SJSA1 (cell line): ENCODE measurements around the gene MYBPH. TPM values are rescaled to one million over a fixed set of nuclear protein-coding genes. Genes with fewer than 3 reads are reported as not detected.

Source experiments
- DNase-seq, 2 experiments: peaks; one replicate each; pipeline ENCODE4 v3.0.0-alpha.2; 2015 to 2020; ENCODE audit warnings: low spot score in 2 of 2, low read depth in 1 of 2
- H3K27ac ChIP-seq: fragments of 250-450 bp; sonication (Bioruptor Pico); 2 replicates; pipeline ENCODE4 v1.5.1; 2020; ENCODE audit warnings: mild to moderate bottlenecking, moderate library complexity
- H3K27me3 ChIP-seq: fragments of 250-450 bp; sonication (Bioruptor Pico); replicated peaks from 2 replicates; pipeline ENCODE4 v1.5.1; 2020; ENCODE audit warnings: mild to moderate bottlenecking, moderate library complexity
- H3K36me3 ChIP-seq: fragments of 250-450 bp; sonication (Bioruptor Pico); 2 replicates; pipeline ENCODE4 v1.5.1; 2020; ENCODE audit warnings: mild to moderate bottlenecking
- H3K4me1 ChIP-seq: fragments of 250-450 bp; sonication (Bioruptor Pico); replicated peaks from 2 replicates; pipeline ENCODE4 v1.6.1; 2021; ENCODE audit warnings: mild to moderate bottlenecking
- H3K4me3 ChIP-seq: fragments of 250-450 bp; sonication (Bioruptor Pico); 2 replicates; pipeline ENCODE4 v1.5.1; 2020; ENCODE audit warnings: mild to moderate bottlenecking
- H3K9me3 ChIP-seq: fragments of 250-450 bp; sonication (Bioruptor Pico); replicated peaks from 2 replicates; pipeline ENCODE4 v1.5.1; 2020; ENCODE audit warnings: mild to moderate bottlenecking
- total RNA-seq: library from RNA; depleted of rRNA; stranded (reverse); fragments of >200 nt; shearing (Covaris generic); gene quantifications from 2 replicates; pipeline ENCODE4 v1.2.3, GENCODE V29; 2014

MYBPH gene
- total RNA-seq, 1 experiment from 2014 or later, result not detected

GRCh38 chr1:203171341-203172183, 4.1 kb downstream of the MYBPH start:
- H3K36me3 ChIP-seq, result no peaks in the 10 kb centered on the region
- H3K4me1 ChIP-seq, result no peaks in the 10 kb centered on the region
- H3K27ac ChIP-seq, result no peak overlapping the region
- no peaks in the 10 kb centered on the region for H3K9me3 ChIP-seq
- DNase-seq, result no peak
- no peak overlapping the region for H3K4me3 ChIP-seq
- no peaks in the 10 kb centered on the region; the same call in 1 of the 2 replicates for H3K27me3 ChIP-seq

GRCh38 chr1:203170625-203171330, 4.8 kb downstream of the MYBPH start:
- Histone ChIP-seq H3K4me1 (no peaks in the 10 kb centered on the region), H3K9me3 (no peaks in the 10 kb centered on the region), H3K4me3 (no peak overlapping the region), H3K36me3 (no peaks in the 10 kb centered on the region), H3K27me3 (no peaks in the 10 kb centered on the region; the same call in 1 of the 2 replicates), H3K27ac (no peak overlapping the region)
- DNase-seq, result no peak

GRCh38 chr1:203169770-203170520, 5.7 kb downstream of the MYBPH start:
- no peak for DNase-seq
- H3K36me3 ChIP-seq, result no peaks in the 10 kb centered on the region
- H3K9me3 ChIP-seq, result no peaks in the 10 kb centered on the region
- no peak overlapping the region for H3K27ac ChIP-seq
- H3K4me3 ChIP-seq, result no peak overlapping the region
- H3K4me1 ChIP-seq, result no peaks in the 10 kb centered on the region
- no peaks in the 10 kb centered on the region; the same call in 1 of the 2 replicates for H3K27me3 ChIP-seq

GRCh38 chr1:203168991-203169390, 6.6 kb downstream of the MYBPH start:
- Histone ChIP-seq H3K4me1 (no peaks in the 10 kb centered on the region), H3K9me3 (no peaks in the 10 kb centered on the region), H3K4me3 (no peak overlapping the region), H3K27me3 (peaks cover 7% of the 10 kb centered on the region), H3K27ac (no peak overlapping the region), H3K36me3 (no peaks in the 10 kb centered on the region)
- DNase-seq, result no peak

- peaks cover 9% of the 10 kb centered on the region for H3K27me3 ChIP-seq
- no peak overlapping the region for H3K4me3 ChIP-seq
- no peak for DNase-seq
- H3K9me3 ChIP-seq, result no peaks in the 10 kb centered on the region
- no peaks in the 10 kb centered on the region for H3K4me1 ChIP-seq
- no peaks in the 10 kb centered on the region for H3K36me3 ChIP-seq
- H3K27ac ChIP-seq, result no peak overlapping the region
Measured at GRCh38 chr1:203168256-203168786, 7.3 kb downstream of the MYBPH start.

DNA sequence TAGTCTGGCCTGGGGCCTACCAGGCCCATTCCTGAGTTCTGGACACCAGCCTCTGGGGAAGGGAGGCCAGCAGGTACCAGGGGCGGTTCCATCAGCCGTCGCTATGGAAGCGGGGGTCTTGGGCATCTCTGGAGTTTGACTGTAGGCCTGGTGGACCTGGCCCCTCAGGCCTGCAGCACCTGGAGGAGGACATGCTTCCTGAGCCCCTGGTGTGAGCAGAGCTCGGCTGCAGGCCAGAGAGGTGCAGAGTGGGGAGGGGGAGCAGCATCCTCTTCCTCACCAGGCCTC, 7.8 kb downstream of the MYBPH start:
- Histone ChIP-seq H3K9me3 (no peaks in the 10 kb centered on the region), H3K27me3 (peaks cover 14% of the 10 kb centered on the region), H3K36me3 (no peaks in the 10 kb centered on the region), H3K4me3 (no peak overlapping the region), H3K27ac (no peak overlapping the region), H3K4me1 (no peaks in the 10 kb centered on the region)
- DNase-seq, result no peak

DNA sequence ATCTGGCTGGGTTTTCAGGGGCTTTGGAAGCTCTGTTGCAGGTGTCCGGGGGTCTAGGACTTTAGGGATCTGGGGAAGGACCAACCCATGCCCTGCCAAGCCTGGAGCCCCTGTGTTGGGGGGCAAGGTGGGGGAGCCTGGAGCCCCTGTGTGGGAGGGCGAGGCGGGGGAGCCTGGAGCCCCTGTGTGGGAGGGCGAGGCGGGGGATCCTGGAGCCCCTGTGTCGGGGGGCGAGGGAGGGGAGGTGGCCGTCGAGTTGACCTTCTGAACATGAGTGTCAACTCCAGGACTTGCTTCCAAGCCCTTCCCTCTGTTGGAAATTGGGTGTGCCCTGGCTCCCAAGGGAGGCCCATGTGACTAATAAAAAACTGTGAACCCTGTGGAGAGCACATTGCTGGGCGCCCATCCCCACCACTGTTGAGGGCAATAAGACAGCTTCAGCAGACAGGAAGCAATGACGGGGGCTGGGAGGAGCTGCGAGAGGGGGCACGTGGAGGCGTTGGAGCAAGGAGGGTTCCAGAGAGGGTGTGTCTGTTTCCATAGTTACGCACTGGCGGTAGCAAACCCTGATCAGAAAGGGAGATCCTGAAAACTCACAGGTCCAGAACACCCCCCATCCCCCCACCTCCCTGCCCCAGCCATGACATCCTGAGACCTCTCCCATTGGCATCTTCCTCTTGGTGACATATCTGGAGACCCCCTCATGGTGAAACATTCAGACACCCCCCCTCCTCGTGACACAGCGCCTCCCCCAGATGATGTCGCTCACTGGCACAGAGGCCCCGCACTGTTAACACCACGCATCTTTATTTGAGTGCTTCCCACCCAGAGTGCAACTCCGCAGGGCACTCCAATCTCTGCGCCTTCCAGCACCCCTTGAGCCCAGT, 8.4 kb downstream of the MYBPH start:
- Histone ChIP-seq H3K27me3 (peaks cover 16% of the 10 kb centered on the region), H3K9me3 (no peaks in the 10 kb centered on the region), H3K36me3 (no peaks in the 10 kb centered on the region), H3K4me1 (no peaks in the 10 kb centered on the region), H3K27ac (no peak overlapping the region), H3K4me3 (no peak overlapping the region)
- DNase-seq, result no peak

- Histone ChIP-seq H3K27ac (no peak overlapping the region), H3K4me1 (no peaks in the 10 kb centered on the region), H3K36me3 (no peaks in the 10 kb centered on the region), H3K4me3 (no peak overlapping the region), H3K9me3 (no peaks in the 10 kb centered on the region), H3K27me3 (peaks cover 16% of the 10 kb centered on the region)
- DNase-seq, result no peak
Measured at GRCh38 chr1:203166192-203166940, 9.3 kb downstream of the MYBPH start.

GRCh38 chr1:203165800-203166161, 9.8 kb downstream of the MYBPH start:
- Histone ChIP-seq H3K27ac (no peak overlapping the region), H3K36me3 (no peaks in the 10 kb centered on the region), H3K4me1 (no peaks in the 10 kb centered on the region)

GRCh38 chr1:203165101-203165799, 10.4 kb downstream of the MYBPH start:
- H3K27me3 ChIP-seq, result peaks cover 16% of the 10 kb centered on the region
- H3K4me1 ChIP-seq, result no peaks in the 10 kb centered on the region
- no peak overlapping the region for H3K4me3 ChIP-seq
- H3K9me3 ChIP-seq, result no peaks in the 10 kb centered on the region
- no peak overlapping the region for H3K27ac ChIP-seq
- H3K36me3 ChIP-seq, result no peaks in the 10 kb centered on the region
- no peak for DNase-seq

More at GRCh38 chr1:203165800-203166161, 9.8 kb downstream of the MYBPH start:
- no peaks in the 10 kb centered on the region for H3K9me3 ChIP-seq
- no peak overlapping the region for H3K4me3 ChIP-seq
- no peak for DNase-seq
- H3K27me3 ChIP-seq, result peaks cover 16% of the 10 kb centered on the region

DNA sequence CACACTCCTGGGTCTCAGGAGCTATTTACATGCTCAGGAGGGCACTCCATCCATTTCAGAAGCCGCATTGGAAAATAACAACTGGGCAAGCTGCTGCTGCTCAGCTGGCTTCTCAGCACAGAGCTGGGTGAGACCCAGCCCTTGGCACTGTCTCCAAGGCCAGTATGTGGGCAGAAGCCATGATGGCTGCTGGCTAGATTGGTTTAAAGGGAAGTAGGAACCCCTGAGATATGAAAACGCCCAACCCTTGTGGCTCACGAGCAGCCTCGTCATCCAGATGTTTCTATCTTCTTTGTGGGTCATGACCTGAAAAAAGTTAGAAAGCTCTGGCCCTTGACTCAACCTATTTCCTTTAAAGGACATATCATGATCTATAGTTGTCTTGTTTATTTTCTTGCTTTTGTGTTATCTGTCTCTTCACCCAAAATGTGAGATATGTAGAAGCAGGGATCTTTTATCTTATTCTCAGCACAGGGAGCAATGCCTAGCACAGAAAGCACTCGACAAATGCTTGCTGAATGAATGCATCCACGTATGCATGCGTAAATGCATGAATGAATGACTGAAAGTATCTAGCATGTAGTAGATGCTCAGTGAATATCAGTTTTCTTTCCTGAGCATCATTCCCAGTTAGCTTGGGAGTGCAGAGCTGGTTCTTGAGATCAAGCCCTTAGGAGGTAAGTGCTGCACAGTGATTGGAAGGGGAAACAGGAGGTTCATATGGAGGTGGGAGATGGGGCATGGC, 11.6 kb downstream of the MYBPH start:
- Histone ChIP-seq H3K9me3 (no peaks in the 10 kb centered on the region), H3K4me3 (no peak overlapping the region), H3K27me3 (peaks cover 16% of the 10 kb centered on the region), H3K36me3 (no peaks in the 10 kb centered on the region), H3K27ac (no peak overlapping the region), H3K4me1 (no peaks in the 10 kb centered on the region)
- no peak for DNase-seq
